CD14-positive monocyte (primary cell): ENCODE results near the gene STK11. TPM values are rescaled to one million over a fixed set of nuclear protein-coding genes. Genes with fewer than 3 reads are reported as not detected.
A peak's percentile ranks its signal among the peaks of the same experiment; 100 is the strongest.

Experiments used
- DNase-seq, 3 donors: peaks; one replicate each; pipeline ENCODE4 v3.0.0-alpha.2; 2011 to 2022
- H2AFZ ChIP-seq: 2 replicates; pipeline ENCODE4 v1.6.0; 2012; ENCODE audit warnings: mild to moderate bottlenecking, low read depth, low read length, inconsistent platforms; ENCODE audit not compliant: insufficient read depth, poor library complexity, severe bottlenecking
- H3K27ac ChIP-seq, 2 donors: 1 replicate in 1 of 2; 2 replicates in 1 of 2; pipeline ENCODE4 v1.5.1; 2012 to 2013; ENCODE audit warnings: low read length in 2 of 2, control low read depth in 1 of 2, inconsistent platforms in 1 of 2, low read depth in 1 of 2, mild to moderate bottlenecking in 1 of 2
- H3K27me3 ChIP-seq, 2 donors: one replicate each; pipeline versions ENCODE4 v1.6.0 to v1.6.1; 2011 to 2013; ENCODE audit warnings: low read length in 2 of 2; ENCODE audit not compliant: control insufficient read depth in 2 of 2, insufficient read depth in 2 of 2
- H3K36me3 ChIP-seq, 2 donors: replicated peaks in 1 of 2; 1 replicate in 1 of 2; 2 replicates in 1 of 2; pipeline versions ENCODE4 v1.5.1 to v1.6.1; 2012 to 2013; ENCODE audit warnings: low read length in 2 of 2, control low read depth in 1 of 2, inconsistent platforms in 1 of 2, mild to moderate bottlenecking in 1 of 2; ENCODE audit not compliant: insufficient read depth in 2 of 2, control insufficient read depth in 1 of 2
- H3K4me1 ChIP-seq, 2 donors: 1 replicate in 1 of 2; 2 replicates in 1 of 2; pipeline versions ENCODE4 v1.5.1 to v1.6.1; 2012 to 2013; ENCODE audit warnings: low read length in 2 of 2, control low read depth in 1 of 2, inconsistent platforms in 1 of 2, mild to moderate bottlenecking in 1 of 2, moderate library complexity in 1 of 2; ENCODE audit not compliant: insufficient read depth in 2 of 2, control insufficient read depth in 1 of 2
- H3K4me2 ChIP-seq: replicated peaks from 2 replicates; pipeline ENCODE3; 2012; ENCODE audit warnings: low read length, moderate library complexity, mild to moderate bottlenecking; ENCODE audit not compliant: poor library complexity, severe bottlenecking; ENCODE audit errors: extremely low read depth
- H3K4me3 ChIP-seq, 3 experiments: fragments of 200-600 bp in 1 of 3; sonication (generic) in 1 of 3; replicated peaks in 1 of 3; 1 replicate in 2 of 3; 2 replicates in 1 of 3; pipeline ENCODE4 v1.5.1; 2011 to 2013; ENCODE audit warnings: low read length in 3 of 3, mild to moderate bottlenecking in 3 of 3, control low read depth in 2 of 3, low read depth in 2 of 3, inconsistent platforms in 1 of 3, moderate library complexity in 1 of 3
- H3K79me2 ChIP-seq: 2 replicates; pipeline ENCODE4 v1.6.0; 2012; ENCODE audit warnings: mild to moderate bottlenecking, control low read depth, inconsistent platforms, low read length, moderate library complexity; ENCODE audit not compliant: insufficient read depth
- H3K9ac ChIP-seq: 2 replicates; pipeline ENCODE4 v1.6.0; 2017; ENCODE audit warnings: low read length, mild to moderate bottlenecking; ENCODE audit not compliant: insufficient read depth, poor library complexity, severe bottlenecking
- H3K9me3 ChIP-seq, 2 donors: replicated peaks in 1 of 2; 1 replicate in 1 of 2; 2 replicates in 1 of 2; pipeline versions ENCODE4 v1.5.1 to v1.6.1; 2012 to 2013; ENCODE audit warnings: low read length in 2 of 2, control low read depth in 1 of 2; ENCODE audit not compliant: control insufficient read depth in 1 of 2, insufficient read depth in 1 of 2
- H4K20me1 ChIP-seq: 2 replicates; pipeline ENCODE4 v1.6.0; 2012; ENCODE audit warnings: mild to moderate bottlenecking, low read length, control low read depth, moderate library complexity; ENCODE audit not compliant: insufficient read depth
- H3K27ac Mint-ChIP-seq, 7 donors: one replicate each; pipeline ENCODE4 v1.8.0; 2020; ENCODE audit warnings: mild to moderate bottlenecking in 7 of 7, mixed read lengths in 7 of 7, moderate library complexity in 6 of 7, inconsistent platforms in 2 of 7
- H3K27me3 Mint-ChIP-seq, 3 donors: one replicate each; pipeline ENCODE4 v1.8.0; 2021 to 2022; ENCODE audit warnings: low read depth in 3 of 3, mild to moderate bottlenecking in 3 of 3, mixed read lengths in 3 of 3, moderate library complexity in 3 of 3, inconsistent platforms in 1 of 3
- H3K36me3 Mint-ChIP-seq, 2 donors: one replicate each; pipeline ENCODE4 v1.8.0; 2020; ENCODE audit warnings: mixed read lengths in 2 of 2, inconsistent platforms in 1 of 2, mild to moderate bottlenecking in 1 of 2
- H3K4me1 Mint-ChIP-seq: one replicate; pipeline ENCODE4 v1.8.0; 2020; ENCODE audit warnings: mild to moderate bottlenecking, mixed read lengths
- H3K4me3 Mint-ChIP-seq, 2 donors: one replicate each; pipeline ENCODE4 v1.8.0; 2020; ENCODE audit warnings: mild to moderate bottlenecking in 2 of 2, mixed read lengths in 2 of 2, moderate library complexity in 1 of 2
- H3K9me3 Mint-ChIP-seq, 7 donors: one replicate each; pipeline ENCODE4 v1.8.0; 2020 to 2022; ENCODE audit warnings: mixed read lengths in 7 of 7, mild to moderate bottlenecking in 6 of 7, moderate library complexity in 6 of 7, inconsistent platforms in 2 of 7
- WGBS: methylation state at CpG from one replicate; pipeline ENCODE4 v1.1.5; 2013; ENCODE audit warnings: missing lambda C conversion rate; ENCODE audit not compliant: insufficient coverage; 5-methylcytosine and 5-hydroxymethylcytosine counted together
- intact Hi-C, 2 donors: fragments of 100-400 bp; cut with micrococcal nuclease; formaldehyde crosslinking; loops; one replicate each; pipeline versions ENCODE4 v1.15.0 to v1.15.1; 2023
- polyA plus RNA-seq, 3 donors: library from polyadenylated mRNA; depleted of rRNA in 1 of 3; unstranded in 2 of 3; stranded (reverse) in 1 of 3; fragments of 300-500 nt in 2 of 3; fragments of >200 nt in 1 of 3; fragmentation: Illumina TruSeq in 2 of 3; gene quantifications; 1 replicate in 2 of 3; 2 replicates in 1 of 3; pipeline ENCODE4 v1.2.3, GENCODE V29; 2012 to 2021
- TF ChIP-seq, protein P1 (sequence below): fragments of 200-600 bp; IDR thresholded peaks from one replicate; pipeline ENCODE4 v1.8.0; 2022; ENCODE audit warnings: antibody characterized with exemption, mild to moderate bottlenecking

Gene STK11
- polyA plus RNA-seq, 3 donors = 6.2 to 72.1 (median 15.4) TPM

DNA sequence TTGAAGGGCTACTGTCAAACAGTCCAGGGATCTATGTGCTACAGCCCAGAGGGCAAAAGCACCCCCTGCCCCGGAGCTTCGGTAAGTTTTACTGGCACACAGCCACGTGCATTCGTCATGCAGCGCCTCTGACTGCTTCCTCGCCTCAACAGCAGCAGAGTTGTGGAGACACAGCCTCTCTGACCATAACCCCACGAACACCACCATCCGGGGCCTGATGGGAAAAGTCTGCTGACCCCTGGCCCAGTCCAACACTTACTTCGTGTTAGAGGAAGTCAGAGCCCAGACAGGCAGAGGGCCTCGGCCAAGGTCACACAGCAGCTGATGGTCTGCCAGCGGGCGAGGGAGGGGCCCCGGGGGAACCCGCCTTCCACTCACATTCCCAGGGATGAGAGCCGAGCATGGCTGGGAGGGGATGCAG is 27.1 kb downstream of the STK11 start:
- Mint-ChIP-seq H3K4me1 (peaks cover 7% of the 10 kb centered on the region), H3K36me3 (peaks cover 3 to 4% of the 10 kb centered on the region in 2 donors), H3K4me3 (no peak overlapping the region), H3K9me3 (peaks cover 0 to 9% (median 2%) of the 10 kb centered on the region in 7 donors), H3K27me3 (peaks cover 13 to 30% (median 22%) of the 10 kb centered on the region in 3 donors), H3K27ac (peak overlapping the region in 3 of 7 donors; percentile 27 to 33 (median 28))
- Histone ChIP-seq H3K9me3 (no peaks in the 10 kb centered on the region), H3K27me3 (peaks cover 11 to 22% of the 10 kb centered on the region in 2 donors), H3K9ac (no peak overlapping the region), H3K4me3 (no peak overlapping the region), H3K27ac (no peak overlapping the region), H4K20me1 (no peaks in the 10 kb centered on the region), H2AFZ (no peak overlapping the region), H3K4me1 (peaks cover 6 to 9% of the 10 kb centered on the region in 2 donors), H3K79me2 (no peaks in the 10 kb centered on the region), H3K36me3 (peaks cover 0 to 5% of the 10 kb centered on the region in 2 donors), H3K4me2 (no peak overlapping the region)
- intact Hi-C loops = no loop called here
- peak in 1 of 3 donors; percentile 40 for DNase-seq
- WGBS = 40% methylated on average over 7 of the region's 15 CpGs
- TF ChIP-seq, protein P1, sequence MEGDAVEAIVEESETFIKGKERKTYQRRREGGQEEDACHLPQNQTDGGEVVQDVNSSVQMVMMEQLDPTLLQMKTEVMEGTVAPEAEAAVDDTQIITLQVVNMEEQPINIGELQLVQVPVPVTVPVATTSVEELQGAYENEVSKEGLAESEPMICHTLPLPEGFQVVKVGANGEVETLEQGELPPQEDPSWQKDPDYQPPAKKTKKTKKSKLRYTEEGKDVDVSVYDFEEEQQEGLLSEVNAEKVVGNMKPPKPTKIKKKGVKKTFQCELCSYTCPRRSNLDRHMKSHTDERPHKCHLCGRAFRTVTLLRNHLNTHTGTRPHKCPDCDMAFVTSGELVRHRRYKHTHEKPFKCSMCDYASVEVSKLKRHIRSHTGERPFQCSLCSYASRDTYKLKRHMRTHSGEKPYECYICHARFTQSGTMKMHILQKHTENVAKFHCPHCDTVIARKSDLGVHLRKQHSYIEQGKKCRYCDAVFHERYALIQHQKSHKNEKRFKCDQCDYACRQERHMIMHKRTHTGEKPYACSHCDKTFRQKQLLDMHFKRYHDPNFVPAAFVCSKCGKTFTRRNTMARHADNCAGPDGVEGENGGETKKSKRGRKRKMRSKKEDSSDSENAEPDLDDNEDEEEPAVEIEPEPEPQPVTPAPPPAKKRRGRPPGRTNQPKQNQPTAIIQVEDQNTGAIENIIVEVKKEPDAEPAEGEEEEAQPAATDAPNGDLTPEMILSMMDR = no peak

DNA sequence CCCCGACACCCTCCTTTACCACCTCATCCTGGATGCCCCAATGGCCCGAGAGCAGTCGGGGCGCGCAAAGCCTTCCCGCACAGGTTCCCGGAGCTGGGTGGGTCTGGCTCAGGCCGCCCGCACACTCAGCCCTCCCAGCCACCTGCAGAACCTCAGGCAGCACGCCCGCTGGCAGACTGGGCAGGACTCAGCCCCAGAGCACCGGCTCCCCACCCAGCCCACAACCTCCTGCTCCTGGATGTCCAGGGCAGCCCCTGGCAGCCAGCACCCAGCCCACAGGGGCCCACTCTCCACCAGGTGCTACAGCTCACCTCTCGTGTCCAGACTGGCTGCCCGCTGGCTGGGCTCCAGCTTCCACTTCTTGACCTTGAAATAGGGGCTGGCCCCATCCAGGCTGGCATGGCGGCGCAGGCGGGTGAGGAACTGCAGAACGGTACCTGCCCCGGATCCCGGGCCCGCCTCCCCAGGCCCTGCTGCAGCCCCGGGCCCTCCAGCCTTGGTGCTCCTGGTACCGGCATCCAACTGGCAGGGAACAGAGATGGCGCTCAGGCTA is 27.6 kb downstream of the STK11 start:
- peak overlapping the region in 1 of 7 donors; percentile 28 for H3K27ac Mint-ChIP-seq
- peaks cover under 1 to 2% of the 10 kb centered on the region in 2 donors for H3K36me3 Mint-ChIP-seq
- intact Hi-C loops = no loop called here
- peaks cover 1% of the 10 kb centered on the region for H4K20me1 ChIP-seq
- peaks cover 9 to 12% of the 10 kb centered on the region in 2 donors for H3K4me1 ChIP-seq
- 93% methylated on average over 24 of the region's 24 CpGs for WGBS
- no peak overlapping the region for H2AFZ ChIP-seq
- H3K4me2 ChIP-seq = no peak overlapping the region
- H3K79me2 ChIP-seq = no peaks in the 10 kb centered on the region
- no peak overlapping the region for H3K4me3 Mint-ChIP-seq
- no peak overlapping the region for H3K27ac ChIP-seq
- H3K4me3 ChIP-seq = no peak overlapping the region
- peaks cover 0 to 6% (median 1%) of the 10 kb centered on the region in 7 donors for H3K9me3 Mint-ChIP-seq
- H3K27me3 Mint-ChIP-seq = peaks cover 14 to 33% (median 24%) of the 10 kb centered on the region in 3 donors
- TF ChIP-seq, protein P1 = no peak
- no peak overlapping the region for H3K9ac ChIP-seq
- peaks cover 0 to 1% of the 10 kb centered on the region in 2 donors for H3K36me3 ChIP-seq
- peaks cover 11 to 24% of the 10 kb centered on the region in 2 donors for H3K27me3 ChIP-seq
- H3K9me3 ChIP-seq = no peaks in the 10 kb centered on the region
- peaks cover 8% of the 10 kb centered on the region for H3K4me1 Mint-ChIP-seq
- DNase-seq = no peak
